Left ventricle myocardium inferior (tissue), 1 donor: ENCODE data around the gene PLEKHM3. TPM values are rescaled to one million over a fixed set of nuclear protein-coding genes. Genes with fewer than 3 reads are reported as not detected.
"Not testable (repeated sequence)": the region's sequence is repeated elsewhere in the genome, so short reads cannot be mapped to it uniquely, and the experiment has no call there.

Experiments
- DNase-seq: peaks from one replicate; pipeline ENCODE4 v3.0.0-alpha.2; 2020
- H3K27ac ChIP-seq: fragments of 200-600 bp; replicated peaks from 2 replicates; pipeline ENCODE4 v1.8.0; 2021
- H3K27me3 ChIP-seq: fragments of 200-600 bp; 2 replicates; pipeline ENCODE4 v1.8.0; 2021; ENCODE audit warnings: low read depth
- H3K36me3 ChIP-seq: fragments of 200-600 bp; 2 replicates; pipeline ENCODE4 v1.8.0; 2021
- H3K4me1 ChIP-seq: fragments of 200-600 bp; 2 replicates; pipeline ENCODE4 v1.8.0; 2021
- H3K4me3 ChIP-seq: fragments of 200-600 bp; 2 replicates; pipeline ENCODE4 v1.8.0; 2021; ENCODE audit warnings: mild to moderate bottlenecking, moderate library complexity
- H3K9me3 ChIP-seq: fragments of 200-600 bp; replicated peaks from 2 replicates; pipeline ENCODE4 v1.8.0; 2021
- intact Hi-C: fragments of 100-400 bp; cut with micrococcal nuclease; formaldehyde crosslinking; loops from one replicate; pipeline ENCODE4 v1.11.0; 2022
- total RNA-seq: library from RNA; stranded (reverse); fragmentation: NEBNext Ultra II Directional; extraction: Animal tissue kit (Norgen Biotek cat#: 25700); gene quantifications from one replicate; pipeline ENCODE4 v1.2.1, GENCODE V29; 2021
- TF ChIP-seq, protein P1 (sequence below): fragments of 200-600 bp; IDR thresholded peaks from 2 replicates; pipeline ENCODE4 v1.8.0; 2021; ENCODE audit warnings: antibody characterized with exemption, mild to moderate bottlenecking, borderline replicate concordance
- donor health status: DM: no; HTN: yes; CAD: no; lungs with severe emphysema.

The PLEKHM3 gene
- total RNA-seq, 1 donor from 2014 or later: 12.9 TPM

DNA sequence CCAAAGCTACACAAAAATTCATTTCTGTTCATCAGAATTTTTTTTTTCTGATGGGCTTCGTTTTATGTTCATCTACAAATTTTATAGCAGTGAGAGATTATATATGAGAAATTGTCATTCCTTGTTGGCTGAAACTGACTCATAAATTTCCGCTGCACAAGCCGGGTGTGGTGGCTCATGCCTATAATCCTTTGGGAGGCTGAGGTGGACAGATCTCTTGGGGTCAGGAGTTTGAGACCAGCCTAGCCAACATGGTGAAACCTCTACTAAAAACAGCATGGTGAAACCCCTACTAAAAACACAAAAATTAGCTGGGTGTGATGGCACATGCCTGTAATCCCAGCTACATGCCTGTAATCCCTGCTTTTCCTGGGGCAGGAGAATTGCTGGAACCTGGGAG, 72.0 kb downstream of the PLEKHM3 start:
- Histone ChIP-seq H3K4me3 (no peak overlapping the region), H3K4me1 (peaks cover 25% of the 10 kb centered on the region), H3K9me3 (no peaks in the 10 kb centered on the region), H3K27ac (no peak overlapping the region), H3K27me3 (no peaks in the 10 kb centered on the region), H3K36me3 (no peaks in the 10 kb centered on the region)
- TF ChIP-seq, protein P1, sequence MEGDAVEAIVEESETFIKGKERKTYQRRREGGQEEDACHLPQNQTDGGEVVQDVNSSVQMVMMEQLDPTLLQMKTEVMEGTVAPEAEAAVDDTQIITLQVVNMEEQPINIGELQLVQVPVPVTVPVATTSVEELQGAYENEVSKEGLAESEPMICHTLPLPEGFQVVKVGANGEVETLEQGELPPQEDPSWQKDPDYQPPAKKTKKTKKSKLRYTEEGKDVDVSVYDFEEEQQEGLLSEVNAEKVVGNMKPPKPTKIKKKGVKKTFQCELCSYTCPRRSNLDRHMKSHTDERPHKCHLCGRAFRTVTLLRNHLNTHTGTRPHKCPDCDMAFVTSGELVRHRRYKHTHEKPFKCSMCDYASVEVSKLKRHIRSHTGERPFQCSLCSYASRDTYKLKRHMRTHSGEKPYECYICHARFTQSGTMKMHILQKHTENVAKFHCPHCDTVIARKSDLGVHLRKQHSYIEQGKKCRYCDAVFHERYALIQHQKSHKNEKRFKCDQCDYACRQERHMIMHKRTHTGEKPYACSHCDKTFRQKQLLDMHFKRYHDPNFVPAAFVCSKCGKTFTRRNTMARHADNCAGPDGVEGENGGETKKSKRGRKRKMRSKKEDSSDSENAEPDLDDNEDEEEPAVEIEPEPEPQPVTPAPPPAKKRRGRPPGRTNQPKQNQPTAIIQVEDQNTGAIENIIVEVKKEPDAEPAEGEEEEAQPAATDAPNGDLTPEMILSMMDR: no peak
- intact Hi-C loops: no loop called here
- DNase-seq: no peak

DNA sequence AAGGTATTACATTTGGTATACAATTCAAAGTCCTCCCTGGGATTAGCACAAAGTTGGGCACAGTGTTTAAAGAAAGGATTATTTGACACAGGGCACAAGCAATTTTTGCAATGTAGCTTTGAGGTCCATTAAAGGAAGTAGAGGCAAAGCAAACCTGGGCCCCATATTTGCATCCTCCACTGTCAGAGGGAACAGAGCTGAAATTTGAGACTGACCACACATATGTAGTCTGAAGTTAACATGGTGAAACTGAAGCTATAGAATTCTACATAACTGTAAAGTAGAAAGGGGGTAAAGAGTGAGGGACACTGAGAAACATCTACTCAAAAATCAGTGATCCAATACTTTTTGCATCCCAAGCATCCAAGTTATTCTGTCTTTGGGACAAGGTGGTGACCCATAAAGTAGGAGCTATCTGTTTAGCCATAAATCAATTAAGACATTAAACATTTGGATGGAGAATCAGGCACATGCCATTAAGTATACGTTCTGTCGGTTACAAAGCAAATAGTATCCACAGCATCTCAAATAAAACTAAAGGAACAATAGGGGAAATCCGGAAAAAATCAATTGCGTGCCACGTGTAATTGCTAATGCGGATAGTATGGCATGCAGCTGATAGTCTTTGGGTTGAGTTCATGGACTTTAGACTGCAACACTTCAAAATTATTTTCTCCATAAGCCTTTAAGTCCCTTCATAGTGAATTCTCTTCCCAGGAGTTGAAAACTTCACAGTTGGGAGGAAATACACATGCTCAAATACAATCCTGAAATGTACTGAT, 72.6 kb downstream of the PLEKHM3 start:
- TF ChIP-seq, protein P1: no peak
- Histone ChIP-seq H3K4me1 (peaks cover 30% of the 10 kb centered on the region), H3K27ac (no peak overlapping the region), H3K36me3 (no peaks in the 10 kb centered on the region), H3K9me3 (no peaks in the 10 kb centered on the region), H3K27me3 (no peaks in the 10 kb centered on the region), H3K4me3 (no peak overlapping the region)
- intact Hi-C loops: no loop called here
- no peak for DNase-seq

DNA sequence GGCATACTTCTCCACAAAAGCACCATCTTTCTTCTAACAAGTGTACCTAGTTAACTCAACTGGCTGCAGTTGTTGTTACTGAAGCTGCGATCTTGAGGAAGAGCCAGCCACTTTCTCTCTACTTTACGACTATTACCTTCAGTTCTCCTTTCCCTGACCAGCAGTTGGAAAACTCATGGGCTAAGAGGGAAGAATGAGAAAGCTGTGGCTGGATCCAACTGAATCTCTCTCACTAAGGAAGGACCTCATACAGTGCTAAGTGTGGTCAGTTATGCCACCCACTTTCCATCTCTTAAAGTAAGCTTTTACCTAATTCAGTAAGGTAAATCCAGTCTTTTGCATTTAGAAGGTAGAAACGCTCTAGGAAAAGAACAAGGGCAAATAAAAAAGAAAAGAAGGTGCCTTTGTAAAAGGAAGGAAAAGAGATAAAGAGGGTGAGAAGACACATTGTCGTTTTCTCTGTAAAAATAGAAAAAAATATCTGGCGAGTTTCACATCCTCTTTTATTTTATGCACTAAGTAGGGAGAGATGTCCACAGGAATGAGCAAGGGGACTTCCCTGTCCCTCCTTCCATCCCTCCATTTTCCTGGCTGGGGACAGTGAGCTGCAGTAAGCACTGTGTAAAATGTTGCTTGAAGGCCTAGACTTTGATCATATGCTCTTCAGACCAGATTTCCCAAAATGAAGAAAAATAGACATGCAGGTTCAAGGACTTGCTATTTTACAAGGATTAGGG, 73.4 kb downstream of the PLEKHM3 start:
- Histone ChIP-seq H3K36me3 (no peaks in the 10 kb centered on the region), H3K4me3 (no peak overlapping the region), H3K27ac (no peak overlapping the region), H3K4me1 (peaks cover 39% of the 10 kb centered on the region), H3K27me3 (no peaks in the 10 kb centered on the region), H3K9me3 (no peaks in the 10 kb centered on the region)
- TF ChIP-seq, protein P1: no peak
- intact Hi-C loops: no loop called here
- no peak for DNase-seq

DNA sequence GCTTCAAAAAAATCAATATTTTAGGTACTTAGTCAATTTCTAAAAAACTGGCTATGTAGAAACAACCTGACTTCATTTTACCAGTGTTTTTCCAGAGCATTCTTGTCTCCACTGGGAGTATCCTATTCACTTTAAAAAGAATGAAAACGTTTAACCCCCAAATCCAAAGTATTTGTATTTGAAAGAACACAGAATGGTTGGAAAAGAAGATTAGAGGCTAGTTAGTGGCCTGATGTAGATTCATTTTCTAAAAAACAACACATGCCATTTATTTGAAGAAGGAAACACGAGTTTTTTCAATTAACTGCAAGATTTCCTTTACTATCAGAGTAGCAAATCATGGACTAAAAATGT, 74.6 kb downstream of the PLEKHM3 start:
- Histone ChIP-seq H3K9me3 (no peaks in the 10 kb centered on the region), H3K27ac (no peak overlapping the region), H3K36me3 (peaks cover 1% of the 10 kb centered on the region), H3K4me3 (no peak overlapping the region), H3K4me1 (peaks cover 40% of the 10 kb centered on the region), H3K27me3 (no peaks in the 10 kb centered on the region)
- DNase-seq: no peak
- TF ChIP-seq, protein P1: no peak
- intact Hi-C loops: no loop called here

DNA sequence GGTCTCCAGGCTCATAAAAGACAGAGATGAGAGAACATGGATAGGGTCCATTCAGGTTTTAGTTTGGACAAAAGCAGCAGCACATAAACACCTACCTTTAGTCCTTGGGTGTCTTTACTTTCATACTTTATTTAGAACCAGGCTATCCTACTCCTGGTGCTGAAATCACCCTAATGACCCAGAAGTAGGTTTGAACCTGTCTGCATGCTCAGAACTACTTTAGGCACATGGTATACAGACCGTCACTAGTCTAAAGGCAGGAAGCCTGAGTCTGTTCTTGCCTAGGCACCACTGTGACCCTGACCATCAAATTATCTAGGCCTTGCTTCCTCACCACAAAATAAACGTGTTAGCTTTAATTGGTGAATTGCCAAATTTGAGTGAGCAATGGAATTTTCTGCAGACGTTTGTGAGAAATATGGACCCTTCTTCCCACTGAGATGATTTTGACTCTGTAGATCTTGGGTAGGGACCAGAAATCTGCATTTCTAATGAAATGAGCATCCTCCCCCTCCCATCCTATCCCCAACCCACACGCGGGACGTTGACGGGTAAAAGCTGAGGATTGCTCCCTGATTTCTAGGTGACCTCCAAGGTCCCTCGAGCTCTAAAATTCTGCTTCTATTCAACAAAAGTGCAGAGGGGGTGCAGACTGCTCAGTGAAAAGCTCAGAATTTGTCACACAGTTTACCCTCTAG, 75.1 kb downstream of the PLEKHM3 start:
- Histone ChIP-seq H3K4me3 (no peak overlapping the region), H3K9me3 (no peaks in the 10 kb centered on the region), H3K27me3 (no peaks in the 10 kb centered on the region), H3K27ac (no peak overlapping the region), H3K4me1 (peaks cover 42% of the 10 kb centered on the region), H3K36me3 (peaks cover 6% of the 10 kb centered on the region)
- DNase-seq: no peak
- intact Hi-C loops: no loop called here
- TF ChIP-seq, protein P1: no peak

DNA sequence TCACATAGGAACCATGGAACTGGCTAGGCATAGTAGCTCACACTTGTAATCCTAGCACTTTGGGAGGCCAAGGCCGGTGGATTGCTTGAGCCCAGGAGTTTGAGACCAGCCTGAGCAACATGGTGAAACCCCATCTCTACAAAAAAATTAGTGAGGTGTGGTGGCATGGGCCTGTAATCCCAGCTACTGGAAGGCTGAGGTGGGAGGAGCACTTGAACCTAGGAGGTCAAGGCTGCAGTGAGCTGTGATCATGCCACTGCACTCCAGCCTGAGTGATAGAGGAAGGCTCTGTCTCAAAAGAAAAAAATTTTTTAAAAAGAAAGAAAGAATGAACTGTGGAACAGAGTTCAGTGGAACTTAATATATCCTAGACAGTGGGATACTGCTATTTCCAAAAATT, 76.1 kb downstream of the PLEKHM3 start:
- peaks cover 48% of the 10 kb centered on the region for H3K4me1 ChIP-seq
- intact Hi-C loops, H3K27ac ChIP-seq, H3K9me3 ChIP-seq, H3K4me3 ChIP-seq, DNase-seq, H3K27me3 ChIP-seq: not testable (repeated sequence)
- H3K36me3 ChIP-seq: peaks cover 14% of the 10 kb centered on the region
